ENCODE data around the gene RALGPS1.

The RALGPS1 gene

DNA sequence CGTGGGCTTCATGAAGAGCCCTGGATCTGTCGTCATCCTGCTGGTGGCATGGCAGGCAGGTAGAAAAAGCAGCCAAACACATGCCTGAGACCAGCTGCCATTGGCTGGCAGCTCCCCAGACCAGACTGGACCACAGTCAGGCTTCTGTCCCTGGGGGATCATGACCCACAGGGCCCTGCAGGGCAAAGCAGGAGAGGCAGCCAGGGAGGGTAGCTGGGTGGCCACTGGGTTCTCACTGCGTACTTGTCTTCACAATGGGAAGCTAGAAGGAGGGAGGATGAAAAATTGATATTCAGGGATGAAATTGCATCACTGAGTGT lies 282.2 kb downstream of the RALGPS1 start:
- Histone ChIP-seq H2AK5ac (ENCODE audit: low read length) (no peak overlapping the region), H4K8ac (ENCODE audit: low read depth, low read length) (no peak overlapping the region), H3K36me3 (ENCODE audit: control insufficient read depth in 1 of 2, insufficient read depth in 2 of 2, low read length in 2 of 2) (no peaks in the 10 kb centered on the region), H2BK5ac (ENCODE audit: low read depth, low read length, poor library complexity) (no peak overlapping the region), H3K4ac (ENCODE audit: low read depth, low read length) (no peak overlapping the region), H2AFZ (ENCODE audit: insufficient read depth, low read length, poor library complexity) (no peak overlapping the region), H3K79me1 (ENCODE audit: low read length) (no peaks in the 10 kb centered on the region), H3K27ac (ENCODE audit: low read depth, low read length) (no peak overlapping the region), H3K9ac (ENCODE audit: low read length) (no peak overlapping the region), H3K4me2 (ENCODE audit: low read length) (no peak overlapping the region), H3K14ac (ENCODE audit: low read length) (no peak overlapping the region), H3K9me3 (ENCODE audit: insufficient read depth, low read depth, low read length) (no peaks in the 10 kb centered on the region), H3K27me3 (ENCODE audit: insufficient read depth, low read length) (no peaks in the 10 kb centered on the region), H4K91ac (ENCODE audit: low read depth, low read length) (no peak overlapping the region), H3K4me3 (ENCODE audit: low read depth, low read length) (no peak overlapping the region), H3K4me1 (ENCODE audit: control insufficient read depth in 1 of 2, insufficient read depth in 2 of 2, low read length in 2 of 2) (no peaks in the 10 kb centered on the region), H3K18ac (ENCODE audit: low read length) (no peak overlapping the region), H2BK120ac (ENCODE audit: insufficient read depth, low read length, poor library complexity) (no peak overlapping the region), H4K12ac (ENCODE audit: low read depth, low read length) (no peak overlapping the region), H3K23ac (ENCODE audit: low read length) (no peak overlapping the region), H2BK12ac (ENCODE audit: low read length) (no peak overlapping the region), H3K79me2 (ENCODE audit: control insufficient read depth, insufficient read depth, low read length, poor library complexity) (no peaks in the 10 kb centered on the region)
- no peak for DNase-seq
- WGBS (ENCODE audit: extremely low coverage, insufficient coverage, insufficient read length), result no CpG with 5 or more reads among the region's 3 CpGs

DNA sequence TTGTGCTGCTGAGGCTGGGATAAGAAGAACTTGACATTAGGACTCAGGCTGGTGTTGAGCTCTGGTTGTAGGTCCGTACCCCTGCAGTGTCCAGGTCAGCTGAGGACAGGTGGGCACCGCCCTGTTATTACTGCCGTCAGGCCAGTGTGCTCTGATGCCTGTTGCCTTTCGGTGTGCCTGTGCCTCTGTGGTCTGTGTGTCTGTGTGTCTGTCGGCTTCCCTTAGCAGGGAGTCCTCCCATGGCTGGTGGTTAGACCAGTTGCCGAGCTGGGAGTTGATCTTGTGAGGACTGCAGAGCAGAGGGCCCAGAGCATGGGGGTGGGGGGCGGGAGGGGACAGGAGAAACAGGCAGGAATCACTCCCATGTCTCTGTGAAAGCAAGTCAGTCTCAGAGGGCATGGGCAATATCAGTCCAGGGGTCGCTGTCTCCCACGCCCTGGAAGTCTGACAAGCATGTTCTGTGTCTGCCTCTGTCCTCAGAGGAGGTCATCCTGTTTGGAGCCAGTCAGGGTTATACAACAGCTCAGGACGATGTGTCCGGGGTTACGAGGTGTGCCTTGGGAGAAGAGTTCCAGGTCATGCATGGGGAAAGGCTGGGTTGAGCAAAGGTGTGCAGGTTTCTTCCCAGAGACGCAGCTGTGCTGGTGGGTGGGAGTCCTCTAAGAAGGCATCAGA lies 282.7 kb downstream of the RALGPS1 start:
- Histone ChIP-seq H3K9me3 (ENCODE audit: insufficient read depth, low read depth, low read length) (no peaks in the 10 kb centered on the region), H3K27ac (ENCODE audit: low read depth, low read length) (no peak overlapping the region), H2BK5ac (ENCODE audit: low read depth, low read length, poor library complexity) (no peak overlapping the region), H3K18ac (ENCODE audit: low read length) (no peak overlapping the region), H2BK120ac (ENCODE audit: insufficient read depth, low read length, poor library complexity) (no peak overlapping the region), H3K4me3 (ENCODE audit: low read depth, low read length) (no peak overlapping the region), H4K12ac (ENCODE audit: low read depth, low read length) (no peak overlapping the region), H3K4ac (ENCODE audit: low read depth, low read length) (no peak overlapping the region), H3K4me1 (ENCODE audit: control insufficient read depth in 1 of 2, insufficient read depth in 2 of 2, low read length in 2 of 2) (no peaks in the 10 kb centered on the region), H2AFZ (ENCODE audit: insufficient read depth, low read length, poor library complexity) (no peak overlapping the region), H4K8ac (ENCODE audit: low read depth, low read length) (no peak overlapping the region), H3K9ac (ENCODE audit: low read length) (no peak overlapping the region), H3K27me3 (ENCODE audit: insufficient read depth, low read length) (no peaks in the 10 kb centered on the region), H3K36me3 (ENCODE audit: control insufficient read depth in 1 of 2, insufficient read depth in 2 of 2, low read length in 2 of 2) (no peaks in the 10 kb centered on the region), H3K14ac (ENCODE audit: low read length) (no peak overlapping the region), H3K23ac (ENCODE audit: low read length) (no peak overlapping the region), H3K79me1 (ENCODE audit: low read length) (no peaks in the 10 kb centered on the region), H3K79me2 (ENCODE audit: control insufficient read depth, insufficient read depth, low read length, poor library complexity) (no peaks in the 10 kb centered on the region), H2AK5ac (ENCODE audit: low read length) (no peak overlapping the region), H3K4me2 (ENCODE audit: low read length) (no peak overlapping the region), H4K91ac (ENCODE audit: low read depth, low read length) (no peak overlapping the region), H2BK12ac (ENCODE audit: low read length) (no peak overlapping the region)
- no CpG with 5 or more reads among the region's 13 CpGs for WGBS (ENCODE audit: extremely low coverage, insufficient coverage, insufficient read length)
- no peak for DNase-seq

DNA sequence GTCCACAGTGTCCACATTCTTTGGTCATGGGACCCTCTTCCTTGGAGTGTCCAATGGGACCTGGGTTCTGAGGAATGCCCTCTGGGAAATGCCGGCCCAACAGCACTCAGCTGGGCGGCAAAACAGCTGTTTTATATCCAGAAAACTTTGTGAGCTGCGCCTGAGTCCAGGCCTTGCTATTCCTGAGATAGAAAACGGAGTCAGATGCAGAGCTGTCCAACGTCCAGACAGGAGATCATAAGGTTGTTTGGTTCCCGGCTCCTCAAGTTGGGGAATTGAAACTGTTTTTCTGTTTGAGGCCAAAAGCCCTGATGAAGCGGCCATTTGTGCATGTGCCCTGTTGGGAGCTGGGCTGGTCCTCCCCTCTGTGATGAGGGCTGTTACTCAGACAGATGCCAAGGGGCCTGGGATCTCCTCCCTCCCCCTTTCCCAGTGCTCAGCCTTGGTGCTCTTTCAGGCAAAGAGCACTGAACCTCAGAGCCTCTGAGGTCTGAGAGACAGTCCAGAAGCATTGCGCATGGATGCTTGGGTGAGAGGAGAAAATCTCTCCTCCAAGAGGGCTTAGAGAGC lies 283.4 kb downstream of the RALGPS1 start:
- H4K8ac ChIP-seq (ENCODE audit: low read depth, low read length), result no peak overlapping the region
- H3K79me2 ChIP-seq (ENCODE audit: control insufficient read depth, insufficient read depth, low read length, poor library complexity), result no peaks in the 10 kb centered on the region
- H3K4ac ChIP-seq (ENCODE audit: low read depth, low read length), result no peak overlapping the region
- H3K79me1 ChIP-seq (ENCODE audit: low read length), result no peaks in the 10 kb centered on the region
- DNase-seq, result no peak
- no peak overlapping the region for H2BK120ac ChIP-seq (ENCODE audit: insufficient read depth, low read length, poor library complexity)
- H4K91ac ChIP-seq (ENCODE audit: low read depth, low read length), result no peak overlapping the region
- H3K4me3 ChIP-seq (ENCODE audit: low read depth, low read length), result no peak overlapping the region
- H3K36me3 ChIP-seq (ENCODE audit: control insufficient read depth in 1 of 2, insufficient read depth in 2 of 2, low read length in 2 of 2), result no peaks in the 10 kb centered on the region
- no peak overlapping the region for H3K14ac ChIP-seq (ENCODE audit: low read length)
- no peak overlapping the region for H2BK12ac ChIP-seq (ENCODE audit: low read length)
- no peak overlapping the region for H4K12ac ChIP-seq (ENCODE audit: low read depth, low read length)
- H2BK5ac ChIP-seq (ENCODE audit: low read depth, low read length, poor library complexity), result no peak overlapping the region
- H2AFZ ChIP-seq (ENCODE audit: insufficient read depth, low read length, poor library complexity), result no peak overlapping the region
- H3K23ac ChIP-seq (ENCODE audit: low read length), result no peak overlapping the region
- no peak overlapping the region for H3K27ac ChIP-seq (ENCODE audit: low read depth, low read length)
- H3K4me2 ChIP-seq (ENCODE audit: low read length), result no peak overlapping the region
- no peak overlapping the region for H2AK5ac ChIP-seq (ENCODE audit: low read length)
- no CpG with 5 or more reads among the region's 8 CpGs for WGBS (ENCODE audit: extremely low coverage, insufficient coverage, insufficient read length)
- no peaks in the 10 kb centered on the region for H3K27me3 ChIP-seq (ENCODE audit: insufficient read depth, low read length)
- no peak overlapping the region for H3K18ac ChIP-seq (ENCODE audit: low read length)
- no peaks in the 10 kb centered on the region for H3K4me1 ChIP-seq (ENCODE audit: control insufficient read depth in 1 of 2, insufficient read depth in 2 of 2, low read length in 2 of 2)
- H3K9ac ChIP-seq (ENCODE audit: low read length), result no peak overlapping the region
- H3K9me3 ChIP-seq (ENCODE audit: insufficient read depth, low read depth, low read length), result no peaks in the 10 kb centered on the region

DNA sequence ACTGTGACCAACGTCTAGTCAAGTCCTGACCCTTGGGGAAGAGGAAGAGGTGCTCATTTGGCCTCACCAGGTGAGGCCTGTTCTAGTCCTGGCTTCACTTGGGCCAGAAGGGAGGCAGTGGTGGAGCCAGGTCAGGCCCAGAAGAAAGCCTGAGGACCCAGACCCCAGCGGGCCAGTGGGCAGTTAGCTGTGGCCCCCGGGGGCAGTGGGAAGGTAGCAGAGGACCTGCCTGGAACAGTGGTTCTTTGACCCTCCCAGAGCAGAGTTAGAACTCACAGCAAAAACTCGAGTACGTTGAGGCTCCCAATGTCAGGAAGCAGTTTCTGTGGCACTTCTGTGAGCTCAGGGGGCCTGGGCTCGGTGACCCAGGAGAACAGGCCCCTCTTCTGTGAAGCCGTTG lies 284.0 kb downstream of the RALGPS1 start:
- Histone ChIP-seq H3K27ac (ENCODE audit: low read depth, low read length) (no peak overlapping the region), H3K79me2 (ENCODE audit: control insufficient read depth, insufficient read depth, low read length, poor library complexity) (no peaks in the 10 kb centered on the region), H3K4me1 (ENCODE audit: control insufficient read depth in 1 of 2, insufficient read depth in 2 of 2, low read length in 2 of 2) (no peaks in the 10 kb centered on the region), H3K4me3 (ENCODE audit: low read depth, low read length) (no peak overlapping the region), H3K27me3 (ENCODE audit: insufficient read depth, low read length) (no peaks in the 10 kb centered on the region), H2BK120ac (ENCODE audit: insufficient read depth, low read length, poor library complexity) (no peak overlapping the region), H3K4me2 (ENCODE audit: low read length) (no peak overlapping the region), H2AK5ac (ENCODE audit: low read length) (no peak overlapping the region), H3K9ac (ENCODE audit: low read length) (no peak overlapping the region), H3K9me3 (ENCODE audit: insufficient read depth, low read depth, low read length) (no peaks in the 10 kb centered on the region), H2BK12ac (ENCODE audit: low read length) (no peak overlapping the region), H4K12ac (ENCODE audit: low read depth, low read length) (no peak overlapping the region), H3K4ac (ENCODE audit: low read depth, low read length) (no peak overlapping the region), H2BK5ac (ENCODE audit: low read depth, low read length, poor library complexity) (no peak overlapping the region), H2AFZ (ENCODE audit: insufficient read depth, low read length, poor library complexity) (no peak overlapping the region), H4K8ac (ENCODE audit: low read depth, low read length) (no peak overlapping the region), H3K18ac (ENCODE audit: low read length) (no peak overlapping the region), H4K91ac (ENCODE audit: low read depth, low read length) (no peak overlapping the region), H3K14ac (ENCODE audit: low read length) (no peak overlapping the region), H3K79me1 (ENCODE audit: low read length) (no peaks in the 10 kb centered on the region), H3K36me3 (ENCODE audit: control insufficient read depth in 1 of 2, insufficient read depth in 2 of 2, low read length in 2 of 2) (no peaks in the 10 kb centered on the region), H3K23ac (ENCODE audit: low read length) (no peak overlapping the region)
- WGBS (ENCODE audit: extremely low coverage, insufficient coverage, insufficient read length), result no CpG with 5 or more reads among the region's 7 CpGs
- no peak for DNase-seq
